ENCODE data around the gene ZBTB22. TPM values are rescaled to one million over a fixed set of nuclear protein-coding genes. Genes with fewer than 3 reads are reported as not detected.

ZBTB22 gene
- total RNA-seq, 4 donors from 2014 or later, result 10.1 to 31.8 (median 17.2) TPM

DNA sequence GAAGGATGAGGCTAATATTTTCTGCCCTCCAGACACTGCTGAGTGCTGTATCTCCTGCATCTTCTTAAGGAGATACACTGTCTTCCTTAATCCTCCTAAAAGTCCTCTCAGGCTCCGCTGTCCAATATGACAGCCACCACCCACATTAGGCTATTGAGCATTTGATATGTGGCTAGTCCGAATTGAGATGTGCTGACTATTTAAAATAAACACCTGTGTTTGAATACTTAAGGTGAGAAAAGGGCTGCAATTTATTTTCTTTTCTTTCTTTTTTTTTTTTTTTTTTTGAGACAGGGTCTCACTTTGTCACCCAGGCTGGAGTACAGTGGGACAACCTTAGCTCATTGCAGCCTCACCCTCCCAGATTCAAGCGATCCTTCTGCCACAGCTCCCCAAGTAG, 15.7 kb downstream of the ZBTB22 start:
- no peaks in the 10 kb centered on the region for H3K9me3 ChIP-seq
- H3K27ac ChIP-seq, result no peak overlapping the region
- H3K4me3 ChIP-seq, result no peak overlapping the region
- peaks cover 0 to 12% (median 5%) of the 10 kb centered on the region in 4 donors for H3K36me3 ChIP-seq
- 80 to 93% methylated on average over 2 to 3 of the region's 3 CpGs for WGBS, 2 donors (ENCODE audit: low coverage in 1 of 2)
- intact Hi-C loops (cut with DNase I; ENCODE audit: low total_unique reads) (no loop called here), in situ Hi-C loops (cut with MboI; ENCODE audit: low pct_ligation_motif_present in 1 of 4, low pct_unique_long_range_greater_than_20kb in 1 of 4, low sequenced_read_pairs in 3 of 4) (no loop called here)
- H3K27me3 ChIP-seq, result no peaks in the 10 kb centered on the region
- no peak for DNase-seq
- TF ChIP-seq POLR2AphosphoS5 (IDR thresholded peaks at IDR 0.05), result no peak
- TF ChIP-seq, protein P1, sequence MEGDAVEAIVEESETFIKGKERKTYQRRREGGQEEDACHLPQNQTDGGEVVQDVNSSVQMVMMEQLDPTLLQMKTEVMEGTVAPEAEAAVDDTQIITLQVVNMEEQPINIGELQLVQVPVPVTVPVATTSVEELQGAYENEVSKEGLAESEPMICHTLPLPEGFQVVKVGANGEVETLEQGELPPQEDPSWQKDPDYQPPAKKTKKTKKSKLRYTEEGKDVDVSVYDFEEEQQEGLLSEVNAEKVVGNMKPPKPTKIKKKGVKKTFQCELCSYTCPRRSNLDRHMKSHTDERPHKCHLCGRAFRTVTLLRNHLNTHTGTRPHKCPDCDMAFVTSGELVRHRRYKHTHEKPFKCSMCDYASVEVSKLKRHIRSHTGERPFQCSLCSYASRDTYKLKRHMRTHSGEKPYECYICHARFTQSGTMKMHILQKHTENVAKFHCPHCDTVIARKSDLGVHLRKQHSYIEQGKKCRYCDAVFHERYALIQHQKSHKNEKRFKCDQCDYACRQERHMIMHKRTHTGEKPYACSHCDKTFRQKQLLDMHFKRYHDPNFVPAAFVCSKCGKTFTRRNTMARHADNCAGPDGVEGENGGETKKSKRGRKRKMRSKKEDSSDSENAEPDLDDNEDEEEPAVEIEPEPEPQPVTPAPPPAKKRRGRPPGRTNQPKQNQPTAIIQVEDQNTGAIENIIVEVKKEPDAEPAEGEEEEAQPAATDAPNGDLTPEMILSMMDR (IDR thresholded peaks at IDR 0.05), result no peak
- TF ChIP-seq POLR2A (IDR thresholded peaks at IDR 0.05), result no peak
- TF ChIP-seq EP300 (IDR thresholded peaks at IDR 0.05; ENCODE audit: low read depth), result no peak
- H3K4me1 ChIP-seq, result peaks cover 10 to 30% (median 23%) of the 10 kb centered on the region in 4 donors

DNA sequence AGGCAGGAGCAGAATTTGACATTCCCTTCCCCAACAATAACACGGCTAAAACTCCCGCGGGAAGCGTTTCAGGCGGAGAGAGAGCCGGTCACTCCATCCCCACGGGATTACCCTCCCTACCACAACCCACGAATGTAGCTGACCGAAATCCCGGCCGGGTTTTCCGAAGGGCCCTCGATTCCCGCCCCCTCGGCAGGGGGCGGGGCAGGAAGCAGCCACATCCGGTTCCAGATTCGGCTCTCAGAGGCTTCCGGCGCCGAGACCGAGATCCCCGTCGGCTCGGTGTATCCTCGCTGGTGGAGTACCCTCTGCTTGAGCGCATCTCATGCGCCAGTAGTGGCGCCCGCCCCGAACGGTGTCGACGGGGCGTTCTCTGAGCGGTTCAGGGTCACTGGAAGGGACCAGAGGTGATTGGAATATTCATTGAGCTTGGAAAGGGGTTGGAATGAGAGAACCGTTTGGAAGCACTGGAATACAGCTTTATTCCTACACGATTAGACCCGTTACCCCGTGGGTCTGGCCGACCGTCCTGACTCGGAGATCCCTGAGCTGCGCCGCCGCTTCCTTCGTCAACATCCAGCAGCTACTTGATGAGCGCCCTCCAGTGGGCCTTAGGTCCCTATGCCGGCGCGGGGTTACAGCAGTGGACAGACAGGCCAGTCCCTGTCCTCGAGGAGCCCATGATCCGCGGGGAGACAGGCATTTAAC, 18.2 kb downstream of the ZBTB22 start:
- Histone ChIP-seq H3K36me3 (peaks cover 0 to 7% (median 2%) of the 10 kb centered on the region in 4 donors), H3K27me3 (no peaks in the 10 kb centered on the region), H3K4me3 (peak overlapping the region; percentile 63 to 90 (median 87)), H3K9me3 (no peaks in the 10 kb centered on the region), H3K27ac (peak overlapping the region; percentile 97 to 99 (median 98)), H3K4me1 (peaks cover 10 to 33% (median 23%) of the 10 kb centered on the region in 4 donors)
- peak; percentile 95 for DNase-seq
- intact Hi-C loops (cut with DNase I; ENCODE audit: low total_unique reads) (no loop called here), in situ Hi-C loops (cut with MboI; ENCODE audit: low pct_ligation_motif_present in 1 of 4, low pct_unique_long_range_greater_than_20kb in 1 of 4, low sequenced_read_pairs in 3 of 4) (no loop called here)
- 0% methylated on average over 49 of the region's 54 CpGs; no CpG with 5 or more reads in 1 of the 2 donors for WGBS, 2 donors (ENCODE audit: low coverage in 1 of 2)
- peak; percentile 3 for TF ChIP-seq EP300 (IDR thresholded peaks at IDR 0.05; ENCODE audit: low read depth)
- TF ChIP-seq POLR2AphosphoS5 (IDR thresholded peaks at IDR 0.05), result peak; percentile 80 to 95 (median 89)
- peak; percentile 84 for TF ChIP-seq POLR2A (IDR thresholded peaks at IDR 0.05)
- TF ChIP-seq, protein P1 (IDR thresholded peaks at IDR 0.05), result peak; percentile 66 to 87 (median 79)

DNA sequence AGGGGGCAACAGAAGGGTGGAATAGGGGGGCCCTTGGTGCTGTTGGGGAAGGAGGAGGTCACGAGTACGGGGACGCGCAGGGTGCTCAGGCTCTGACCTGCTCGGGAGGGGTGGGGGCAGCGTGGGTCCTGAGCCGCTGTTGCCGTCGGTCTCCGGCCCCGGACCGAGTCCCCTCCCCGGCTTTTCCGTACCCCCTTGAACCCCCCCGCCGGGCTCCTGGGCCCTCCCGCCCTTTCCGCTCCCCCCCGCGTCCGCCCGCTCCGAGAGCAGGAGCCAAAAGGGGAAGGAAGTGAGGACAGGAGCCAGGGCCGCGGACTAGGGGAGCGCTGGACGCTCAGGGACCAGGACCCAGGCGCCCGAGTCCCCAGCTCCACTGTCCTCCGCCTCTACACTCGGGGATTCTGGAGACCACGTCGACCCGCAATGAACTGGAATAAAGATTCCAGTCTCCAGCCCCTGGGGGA, 18.7 kb downstream of the ZBTB22 start, which contains the start of gene RGL2:
Gene RGL2 (minus strand): TSS at position 170 of the 464 bp plus-strand sequence. CDS start 332 bp downstream, outside the sequence.
- in situ Hi-C loops (cut with MboI; ENCODE audit: low pct_ligation_motif_present in 1 of 4, low pct_unique_long_range_greater_than_20kb in 1 of 4, low sequenced_read_pairs in 3 of 4) (no loop called here), intact Hi-C loops (cut with DNase I; ENCODE audit: low total_unique reads) (no loop called here)
- Histone ChIP-seq H3K9me3 (no peaks in the 10 kb centered on the region), H3K4me3 (peak within 1 kb of the TSS; percentile 63 to 90 (median 87)), H3K27ac (peak within 1 kb of the TSS; percentile 97 to 99 (median 98)), H3K27me3 (no peaks in the 10 kb centered on the region), H3K36me3 (peaks cover 0 to 2% (median 0%) of the 10 kb centered on the region in 4 donors), H3K4me1 (peaks cover 10 to 33% (median 23%) of the 10 kb centered on the region in 4 donors)
- TF ChIP-seq POLR2A (IDR thresholded peaks at IDR 0.05) (no peak), EP300 (IDR thresholded peaks at IDR 0.05; ENCODE audit: low read depth) (no peak), POLR2AphosphoS5 (IDR thresholded peaks at IDR 0.05) (no peak)
- TF ChIP-seq, protein P1 (IDR thresholded peaks at IDR 0.05), result no peak
- DNase-seq, result peak; percentile 86
- 0% methylated on average over 5 to 23 of the region's 34 CpGs for WGBS, 2 donors (ENCODE audit: low coverage in 1 of 2)

DNA sequence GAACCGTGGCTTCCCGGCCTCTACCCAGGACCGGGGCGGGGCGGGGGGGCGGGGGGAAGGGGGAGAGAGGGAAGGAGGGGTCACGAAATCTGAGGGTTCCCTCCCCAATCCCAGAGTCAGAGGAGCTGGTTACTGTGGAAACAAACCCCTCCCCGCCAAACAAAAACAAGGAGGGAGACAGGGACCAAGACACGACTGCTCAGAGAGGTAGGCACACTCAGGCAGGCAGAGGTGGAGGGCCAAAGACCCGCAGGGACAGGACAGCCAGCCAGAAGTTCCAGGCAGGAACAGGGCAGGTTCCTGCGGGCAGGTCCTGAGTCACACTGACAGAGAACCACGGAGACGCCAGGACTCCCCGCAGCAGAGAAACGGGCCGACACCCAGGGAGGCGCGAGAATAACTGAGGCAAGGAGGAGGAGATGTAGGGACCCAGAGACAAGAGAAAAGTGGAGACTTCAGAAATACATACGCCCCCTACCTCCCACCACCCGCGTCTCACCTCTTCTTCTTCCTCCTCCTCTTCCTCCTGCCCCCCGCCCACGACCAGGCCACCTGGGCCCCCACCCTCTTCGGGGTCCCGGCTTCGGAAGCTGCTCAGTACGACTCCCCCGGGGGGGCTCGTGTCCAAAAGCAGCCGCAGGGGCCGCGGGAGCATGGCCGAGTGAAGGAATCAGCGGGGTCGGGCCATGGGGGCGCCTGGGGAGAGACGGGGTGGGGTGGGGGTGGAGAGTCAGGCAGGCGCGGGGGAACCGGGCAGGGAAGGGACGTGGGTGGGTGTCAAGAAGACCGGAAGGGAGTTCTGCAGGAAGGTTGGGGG, 19.4 kb downstream of the ZBTB22 start:
- peak; percentile 82 for DNase-seq
- TF ChIP-seq, protein P1 (IDR thresholded peaks at IDR 0.05), result no peak
- peak; percentile 42 to 76 (median 59) for TF ChIP-seq POLR2AphosphoS5 (IDR thresholded peaks at IDR 0.05)
- peak; percentile 59 for TF ChIP-seq POLR2A (IDR thresholded peaks at IDR 0.05)
- TF ChIP-seq EP300 (IDR thresholded peaks at IDR 0.05; ENCODE audit: low read depth), result no peak
- in situ Hi-C loops (cut with MboI; ENCODE audit: low pct_ligation_motif_present in 1 of 4, low pct_unique_long_range_greater_than_20kb in 1 of 4, low sequenced_read_pairs in 3 of 4) (no loop called here), intact Hi-C loops (cut with DNase I; ENCODE audit: low total_unique reads) (no loop called here)
- no peaks in the 10 kb centered on the region for H3K36me3 ChIP-seq
- no peaks in the 10 kb centered on the region for H3K27me3 ChIP-seq
- H3K4me3 ChIP-seq, result peak overlapping the region; percentile 63 to 90 (median 87)
- peak overlapping the region; percentile 97 to 99 (median 98) for H3K27ac ChIP-seq
- peaks cover 10 to 33% (median 23%) of the 10 kb centered on the region in 4 donors for H3K4me1 ChIP-seq
- 1 to 5% methylated on average over 3 to 42 of the region's 42 CpGs for WGBS, 2 donors (ENCODE audit: low coverage in 1 of 2)
- H3K9me3 ChIP-seq, result no peaks in the 10 kb centered on the region

Measured in transverse colon (tissue), 4 donors.